MM.1S (cell line): ENCODE results near the gene SMIM35.

Experiments used
- EZH2 ChIP-seq: fragments of 300-600 bp; sonication (generic); optimal IDR thresholded peaks from 2 replicates; pipeline ENCODE3; 2017; ENCODE audit warnings: low read depth, mild to moderate bottlenecking, antibody characterized with exemption, low read length, mixed read lengths
- TF ChIP-seq, protein P1 (sequence below): fragments of 300-600 bp; sonication (generic); IDR thresholded peaks from 2 replicates; pipeline ENCODE4 v1.5.1; 2016; ENCODE audit warnings: antibody characterized with exemption, low read length, mixed read lengths

DNA sequence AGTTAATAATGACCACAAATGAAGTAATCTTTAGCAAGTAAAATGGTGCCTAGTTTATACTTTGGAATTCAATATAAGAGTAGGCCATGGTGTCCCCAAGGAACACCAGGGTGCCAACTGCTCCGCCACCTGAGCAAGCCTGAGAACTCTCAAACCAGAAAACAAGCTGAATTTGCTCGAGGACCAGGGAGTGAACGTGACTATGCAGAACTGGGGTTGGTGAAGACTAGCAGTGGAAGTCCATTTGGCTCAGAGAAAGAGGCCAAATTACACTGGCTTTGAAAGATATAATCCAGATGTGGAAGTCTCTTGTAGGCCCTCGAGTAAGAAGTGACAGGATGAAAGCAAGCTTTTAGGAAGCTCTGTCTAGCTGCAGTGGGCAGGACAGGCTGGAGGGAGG lies 8.7 kb upstream of the SMIM35 start:
- TF ChIP-seq, protein P1, sequence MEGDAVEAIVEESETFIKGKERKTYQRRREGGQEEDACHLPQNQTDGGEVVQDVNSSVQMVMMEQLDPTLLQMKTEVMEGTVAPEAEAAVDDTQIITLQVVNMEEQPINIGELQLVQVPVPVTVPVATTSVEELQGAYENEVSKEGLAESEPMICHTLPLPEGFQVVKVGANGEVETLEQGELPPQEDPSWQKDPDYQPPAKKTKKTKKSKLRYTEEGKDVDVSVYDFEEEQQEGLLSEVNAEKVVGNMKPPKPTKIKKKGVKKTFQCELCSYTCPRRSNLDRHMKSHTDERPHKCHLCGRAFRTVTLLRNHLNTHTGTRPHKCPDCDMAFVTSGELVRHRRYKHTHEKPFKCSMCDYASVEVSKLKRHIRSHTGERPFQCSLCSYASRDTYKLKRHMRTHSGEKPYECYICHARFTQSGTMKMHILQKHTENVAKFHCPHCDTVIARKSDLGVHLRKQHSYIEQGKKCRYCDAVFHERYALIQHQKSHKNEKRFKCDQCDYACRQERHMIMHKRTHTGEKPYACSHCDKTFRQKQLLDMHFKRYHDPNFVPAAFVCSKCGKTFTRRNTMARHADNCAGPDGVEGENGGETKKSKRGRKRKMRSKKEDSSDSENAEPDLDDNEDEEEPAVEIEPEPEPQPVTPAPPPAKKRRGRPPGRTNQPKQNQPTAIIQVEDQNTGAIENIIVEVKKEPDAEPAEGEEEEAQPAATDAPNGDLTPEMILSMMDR, result no peak
- no peak for TF ChIP-seq EZH2
